ENCODE data around the gene CUTC.
"Not testable (repeated sequence)": the region's sequence is repeated elsewhere in the genome, so short reads cannot be mapped to it uniquely, and the experiment has no call there.

CUTC gene

GRCh38 chr10:99740933-99741559 lies 9.0 kb downstream of the CUTC start:
- CTCF ChIA-PET = interaction anchor here (0.6 kb wide), 3 partner anchors 54 to 1312 kb away, joined by 4 to 6 read pairs (median 5); no protein-coding TSS in a partner anchor
- POLR2A ChIA-PET (ENCODE audit: low non-redundant PET) = no interaction called here
- no peak for DNase-seq (ENCODE audit: low spot score)
- no peak for TF ChIP-seq CTCF (conservative IDR thresholded peaks at IDR 0.05; ENCODE audit: low read depth)
- H3K27ac ChIP-seq = no peak overlapping the region

- no peak for TF ChIP-seq CTCF (conservative IDR thresholded peaks at IDR 0.05; ENCODE audit: low read depth)
- DNase-seq (ENCODE audit: low spot score) = no peak
- H3K27ac ChIP-seq = no peak overlapping the region
- CTCF ChIA-PET = interaction anchor here (1.4 kb wide), 1 partner anchor 9 kb away, joined by 17 read pairs; the partner anchor contains the start of gene CUTC
- POLR2A ChIA-PET (ENCODE audit: low non-redundant PET) = no interaction called here
Observed at GRCh38 chr10:99742254-99742653, 10.2 kb downstream of the CUTC start.

- POLR2A ChIA-PET (ENCODE audit: low non-redundant PET) = interaction anchor here (0.6 kb wide), 1 partner anchor 121 kb away, joined by 6 read pairs; no protein-coding TSS in a partner anchor
- no peak overlapping the region for H3K27ac ChIP-seq
- CTCF ChIA-PET = interaction anchor here (0.6 to 1.4 kb wide), 2 partner anchors 10 to 32 kb away, joined by 5 to 17 read pairs; partner anchors contain the start of gene CUTC
- no peak for DNase-seq (ENCODE audit: low spot score)
- TF ChIP-seq CTCF (conservative IDR thresholded peaks at IDR 0.05; ENCODE audit: low read depth) = no peak
Observed at GRCh38 chr10:99742701-99743100, 10.7 kb downstream of the CUTC start.

- DNase-seq (ENCODE audit: low spot score) = no peak
- no peak for TF ChIP-seq CTCF (conservative IDR thresholded peaks at IDR 0.05; ENCODE audit: low read depth)
Observed at GRCh38 chr10:99743841-99744240, 11.8 kb downstream of the CUTC start.

GRCh38 chr10:99746166-99746565 lies 14.1 kb downstream of the CUTC start:
- CTCF ChIA-PET = interaction anchor here (0.6 kb wide), 1 partner anchor 103 kb away, joined by 3 read pairs; no protein-coding TSS in a partner anchor
- DNase-seq (ENCODE audit: low spot score); H3K27ac ChIP-seq; POLR2A ChIA-PET (ENCODE audit: low non-redundant PET): not testable (repeated sequence)

More at GRCh38 chr10:99743841-99744240, 11.8 kb downstream of the CUTC start:
- ChIA-PET POLR2A (ENCODE audit: low non-redundant PET) (no interaction called here), CTCF (interaction anchor here (0.8 kb wide), 1 partner anchor 11 kb away, joined by 3 read pairs; the partner anchor contains the start of gene CUTC)
- no peak overlapping the region for H3K27ac ChIP-seq

GRCh38 chr10:99748823-99749451 lies 16.9 kb downstream of the CUTC start:
- POLR2A ChIA-PET (ENCODE audit: low non-redundant PET) = no interaction called here
- H3K27ac ChIP-seq = no peak overlapping the region
- DNase-seq (ENCODE audit: low spot score) = no peak
- CTCF ChIA-PET = interaction anchor here (0.7 kb wide), 1 partner anchor 13 kb away, joined by 4 read pairs; no protein-coding TSS in a partner anchor
- no peak for TF ChIP-seq CTCF (conservative IDR thresholded peaks at IDR 0.05; ENCODE audit: low read depth)

- DNase-seq (ENCODE audit: low spot score) = no peak
- ChIA-PET POLR2A (ENCODE audit: low non-redundant PET) (no interaction called here), CTCF (interaction anchor here (1.2 kb wide), 1 partner anchor 18 kb away, joined by 3 read pairs; no protein-coding TSS in a partner anchor)
- no peak for TF ChIP-seq CTCF (conservative IDR thresholded peaks at IDR 0.05; ENCODE audit: low read depth)
- no peak overlapping the region for H3K27ac ChIP-seq
Observed at GRCh38 chr10:99750641-99751040, 18.6 kb downstream of the CUTC start.
